SK-N-SH (cell line): ENCODE data around the gene EIF2D. TPM values are rescaled to one million over a fixed set of nuclear protein-coding genes. Genes with fewer than 3 reads are reported as not detected.

Experiments
- CTCF ChIA-PET: fragments of 300-600, 350-600 bp; formaldehyde crosslinking; extraction: SDS; loops from one replicate; lab custom pipeline; 2021; lab: Yijun Ruan, JAX
- POLR2A ChIA-PET: fragments of 350-600 bp; sonication (Branson Sonifier 250); formaldehyde crosslinking; extraction: SDS; loops from one replicate; lab custom pipeline; 2020; ENCODE audit warnings: antibody characterized with exemption, inconsistent platforms; lab: Yijun Ruan, JAX
- DNase-seq: peaks from one replicate; pipeline ENCODE4 v3.0.0; 2012
- H2AFZ ChIP-seq: fragments of 200-600 bp; sonication (generic); 2 replicates; pipeline ENCODE4 v1.8.1; 2016; ENCODE audit warnings: antibody characterized with exemption, mild to moderate bottlenecking, low read depth
- H3F3A ChIP-seq: fragments of 200-600 bp; sonication (generic); replicated peaks from 2 replicates; pipeline ENCODE3; 2016; ENCODE audit warnings: antibody characterized with exemption, mild to moderate bottlenecking; ENCODE audit not compliant: insufficient read depth
- H3K27ac ChIP-seq, 2 experiments: fragments of 200-500 bp in 1 of 2; fragments of 200-600 bp in 1 of 2; sonication (Bioruptor generic) in 1 of 2; sonication (generic), shearing (Covaris generic) in 1 of 2; 2 replicates each; pipeline versions ENCODE4 v1.5.1 to v1.6.1; 2014 to 2016; ENCODE audit warnings: low read depth in 2 of 2, inconsistent platforms in 1 of 2, low read length in 1 of 2, mild to moderate bottlenecking in 1 of 2, mixed read lengths in 1 of 2
- H3K27me3 ChIP-seq: fragments of 200-600 bp; sonication (generic), shearing (Covaris generic); 2 replicates; pipeline ENCODE4 v1.6.1; 2016; ENCODE audit warnings: mixed run types; ENCODE audit not compliant: insufficient read depth
- H3K36me3 ChIP-seq, 2 experiments: fragments of 200-500 bp in 1 of 2; fragments of 200-600 bp in 1 of 2; sonication (Bioruptor generic) in 1 of 2; sonication (generic) in 1 of 2; replicated peaks in 1 of 2; 2 replicates each; pipeline versions ENCODE3 to v1.5.1; 2014 to 2016; ENCODE audit warnings: low read length in 1 of 2, mild to moderate bottlenecking in 1 of 2; ENCODE audit not compliant: insufficient read depth in 2 of 2, control insufficient read depth in 1 of 2
- H3K4me1 ChIP-seq, 2 experiments: fragments of 200-500 bp in 1 of 2; fragments of 200-600 bp in 1 of 2; sonication (Bioruptor generic) in 1 of 2; sonication (generic), shearing (Covaris generic) in 1 of 2; 2 replicates each; pipeline versions ENCODE4 v1.5.1 to v1.6.1; 2014 to 2016; ENCODE audit warnings: low read depth in 1 of 2, low read length in 1 of 2, mixed run types in 1 of 2; ENCODE audit not compliant: insufficient read depth in 2 of 2, control insufficient read depth in 1 of 2
- H3K4me2 ChIP-seq: fragments of 200-600 bp; sonication (generic), shearing (Covaris generic); 2 replicates; pipeline ENCODE4 v1.6.1; 2017; ENCODE audit warnings: mixed run types
- H3K4me3 ChIP-seq, 2 experiments: fragments of 200-500 bp in 1 of 2; fragments of 200-600 bp in 1 of 2; sonication (Bioruptor generic) in 1 of 2; sonication (generic), shearing (Covaris generic) in 1 of 2; 2 replicates each; pipeline versions ENCODE4 v1.5.1 to v1.8.1; 2014 to 2016; ENCODE audit warnings: low read depth in 2 of 2, inconsistent platforms in 1 of 2, low read length in 1 of 2, mild to moderate bottlenecking in 1 of 2, mixed read lengths in 1 of 2, moderate library complexity in 1 of 2
- H3K79me2 ChIP-seq: fragments of 200-600 bp; sonication (generic); 2 replicates; pipeline ENCODE4 v1.8.1; 2017; ENCODE audit warnings: mild to moderate bottlenecking; ENCODE audit not compliant: insufficient read depth
- H3K9ac ChIP-seq: fragments of 200-600 bp; sonication (generic); 2 replicates; pipeline ENCODE4 v1.6.1; 2017; ENCODE audit warnings: mixed run types
- H3K9me2 ChIP-seq: fragments of 200-600 bp; sonication (generic); 2 replicates; pipeline ENCODE4 v1.6.1; 2017; ENCODE audit warnings: mixed run types
- H3K9me3 ChIP-seq: fragments of 200-600 bp; sonication (generic); 2 replicates; pipeline ENCODE4 v1.6.1; 2017; ENCODE audit warnings: mixed run types, mild to moderate bottlenecking, moderate library complexity
- H4K20me1 ChIP-seq: fragments of 200-600 bp; sonication (generic); 2 replicates; pipeline ENCODE4 v1.6.1; 2017; ENCODE audit warnings: mild to moderate bottlenecking, mixed run types; ENCODE audit not compliant: insufficient read depth
- CHD2 ChIP-seq: fragments of 150-350 bp; IDR thresholded peaks from 2 replicates; pipeline ENCODE4 v1.6.1; 2018; ENCODE audit warnings: low read length; ENCODE audit not compliant: partially characterized antibody
- EP300 ChIP-seq, 2 experiments: IDR thresholded peaks; 2 replicates each; pipeline versions ENCODE4 v1.4.0 to v1.6.1; 2012; ENCODE audit warnings: borderline replicate concordance in 1 of 2, low read depth in 1 of 2, low read length in 1 of 2
- GATA2 ChIP-seq: sonication (generic); formaldehyde crosslinking; IDR thresholded peaks from 2 replicates; pipeline ENCODE4 v1.5.0; 2020; ENCODE audit warnings: mild to moderate bottlenecking, missing genetic modification reagents
- JUND ChIP-seq: IDR thresholded peaks from 2 replicates; pipeline ENCODE4 v1.4.0; 2012
- MEF2A ChIP-seq: IDR thresholded peaks from 2 replicates; pipeline ENCODE4 v1.4.0; 2012; ENCODE audit warnings: low read depth, borderline replicate concordance
- MXI1 ChIP-seq: IDR thresholded peaks from 2 replicates; pipeline ENCODE4 v1.6.1; 2012; ENCODE audit warnings: mild to moderate bottlenecking, low read depth, low read length, improper control_type of control experiment
- NFIC ChIP-seq: IDR thresholded peaks from 2 replicates; pipeline ENCODE4 v1.4.0; 2012; ENCODE audit warnings: borderline replicate concordance
- PBX3 ChIP-seq: IDR thresholded peaks from 2 replicates; pipeline ENCODE4; 2012
- RFX5 ChIP-seq: IDR thresholded peaks from 2 replicates; pipeline ENCODE4 v1.6.1; 2012; ENCODE audit warnings: mild to moderate bottlenecking, improper control_type of control experiment, low read length
- RXRA ChIP-seq: IDR thresholded peaks from 2 replicates; pipeline ENCODE4 v1.4.0; 2012; ENCODE audit warnings: low read depth, mild to moderate bottlenecking, borderline replicate concordance
- SIN3A ChIP-seq: IDR thresholded peaks from 2 replicates; pipeline ENCODE4 v1.6.1; 2012; ENCODE audit warnings: low read depth, mild to moderate bottlenecking, low read length, moderate library complexity, borderline replicate concordance
- TEAD4 ChIP-seq: IDR thresholded peaks from 2 replicates; pipeline ENCODE4 v1.4.0; 2012; ENCODE audit warnings: mild to moderate bottlenecking, borderline replicate concordance; ENCODE audit not compliant: insufficient read depth
- USF2 ChIP-seq: fragments of 150-350 bp; IDR thresholded peaks from 2 replicates; pipeline ENCODE4 v1.6.1; 2017; ENCODE audit warnings: antibody characterized with exemption, low read length, low read depth, borderline replicate concordance
- YY1 ChIP-seq: IDR thresholded peaks from 2 replicates; pipeline ENCODE4 v1.4.0; 2012; ENCODE audit warnings: low read depth, mild to moderate bottlenecking
- whole genome bisulfite sequencing: methylation state at CpG from one replicate; pipeline ENCODE4 v1.1.6; 2017; ENCODE audit warnings: low lambda C conversion rate; 5-methylcytosine and 5-hydroxymethylcytosine counted together
- polyA plus RNA-seq, 3 experiments: library from polyadenylated mRNA; depleted of rRNA; stranded (reverse); fragments of >200 nt; gene quantifications; 2 replicates each; pipeline ENCODE4 v1.2.3, GENCODE V29; 2012

EIF2D gene
- polyA plus RNA-seq, 1 of the 3 experiments (the other 2 are of a cell fraction): 59.5 TPM

GRCh38 chr1:206558794-206559671 is 53.2 kb downstream of the EIF2D start:
- ChIA-PET POLR2A (no interaction called here), CTCF (interaction anchor here (1.0 to 6.8 kb wide), 7 partner anchors 13 to 76 kb away, joined by 3 to 67 read pairs (median 5); partner anchors contain the start of gene EIF2D)
- no peak overlapping the region for H3K4me2 ChIP-seq
- TF ChIP-seq EP300 (IDR thresholded peaks at IDR 0.05; ENCODE audit: borderline replicate concordance in 1 of 2, low read depth in 1 of 2, low read length in 1 of 2) (no peak), USF2 (no peak), TEAD4 (no peak), MEF2A (no peak), RFX5 (no peak), MXI1 (no peak), CHD2 (no peak), NFIC (no peak), PBX3 (no peak), YY1 (no peak), GATA2 (CRISPR knock-in tag) (no peak), RXRA (no peak), JUND (no peak), SIN3A (no peak)
- no peaks in the 10 kb centered on the region for H3K79me2 ChIP-seq
- no peaks in the 10 kb centered on the region for H3K27me3 ChIP-seq
- no peaks in the 10 kb centered on the region for H3K36me3 ChIP-seq
- H3F3A ChIP-seq: no peaks in the 10 kb centered on the region
- WGBS: 80% methylated on average over 5 of the region's 6 CpGs
- H2AFZ ChIP-seq: no peak overlapping the region
- no peaks in the 10 kb centered on the region for H4K20me1 ChIP-seq
- H3K27ac ChIP-seq: no peak overlapping the region
- H3K9me3 ChIP-seq: no peaks in the 10 kb centered on the region
- no peak overlapping the region for H3K9ac ChIP-seq
- H3K4me1 ChIP-seq: peaks cover 0 to 10% of the 10 kb centered on the region in 2 experiments; a peak in 2 of 4 replicates
- H3K9me2 ChIP-seq: no peaks in the 10 kb centered on the region
- no peak for DNase-seq
- H3K4me3 ChIP-seq: no peak overlapping the region
